CD4-positive, alpha-beta T cell treated with Interleukin-2 at 100 ng/mL for 4 hours (primary cell): ENCODE results near the gene OLFML1.
"Not testable (repeated sequence)": the region's sequence is repeated elsewhere in the genome, so short reads cannot be mapped to it uniquely, and the experiment has no call there.

Source experiments
- DNase-seq: peaks from one replicate; pipeline ENCODE4 v3.0.0-alpha.2; 2020; ENCODE audit warnings: low spot score

Gene OLFML1

DNA sequence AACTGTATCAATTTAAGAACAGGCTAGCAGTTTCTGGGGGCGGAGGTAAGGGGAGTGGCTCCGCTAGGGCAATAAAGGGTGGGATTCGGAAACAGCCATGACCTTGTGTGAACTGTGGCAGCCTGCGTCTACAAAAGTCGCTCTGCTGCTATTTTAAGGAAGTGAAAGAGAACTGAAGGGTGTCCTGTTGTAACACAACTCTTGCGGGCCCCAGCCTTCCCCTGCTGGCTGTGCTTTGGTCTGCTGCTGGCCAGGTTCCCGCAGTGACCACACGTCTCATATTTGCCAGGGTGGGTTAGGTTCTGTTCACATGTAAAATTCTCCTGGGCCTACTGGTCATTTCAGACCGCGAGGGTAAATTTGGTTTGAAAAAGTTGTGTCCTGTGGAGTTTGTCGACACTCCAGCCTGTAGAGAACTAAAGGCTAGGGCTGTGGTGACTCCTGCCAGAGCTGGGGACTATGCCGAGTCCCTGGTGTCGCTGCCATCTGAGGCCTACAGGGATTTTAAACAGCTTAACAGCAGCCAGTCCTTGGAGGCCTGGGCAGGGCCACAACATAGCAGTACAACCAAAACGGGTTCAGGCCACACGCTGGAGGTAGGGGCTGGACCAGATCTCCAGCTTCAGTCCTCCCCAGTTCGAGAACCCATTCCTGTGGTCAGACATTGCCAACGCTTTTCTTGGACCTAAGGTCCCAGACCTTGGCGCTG is 27.4 kb downstream of the OLFML1 start:
- DNase-seq, result peak; percentile 2

DNA sequence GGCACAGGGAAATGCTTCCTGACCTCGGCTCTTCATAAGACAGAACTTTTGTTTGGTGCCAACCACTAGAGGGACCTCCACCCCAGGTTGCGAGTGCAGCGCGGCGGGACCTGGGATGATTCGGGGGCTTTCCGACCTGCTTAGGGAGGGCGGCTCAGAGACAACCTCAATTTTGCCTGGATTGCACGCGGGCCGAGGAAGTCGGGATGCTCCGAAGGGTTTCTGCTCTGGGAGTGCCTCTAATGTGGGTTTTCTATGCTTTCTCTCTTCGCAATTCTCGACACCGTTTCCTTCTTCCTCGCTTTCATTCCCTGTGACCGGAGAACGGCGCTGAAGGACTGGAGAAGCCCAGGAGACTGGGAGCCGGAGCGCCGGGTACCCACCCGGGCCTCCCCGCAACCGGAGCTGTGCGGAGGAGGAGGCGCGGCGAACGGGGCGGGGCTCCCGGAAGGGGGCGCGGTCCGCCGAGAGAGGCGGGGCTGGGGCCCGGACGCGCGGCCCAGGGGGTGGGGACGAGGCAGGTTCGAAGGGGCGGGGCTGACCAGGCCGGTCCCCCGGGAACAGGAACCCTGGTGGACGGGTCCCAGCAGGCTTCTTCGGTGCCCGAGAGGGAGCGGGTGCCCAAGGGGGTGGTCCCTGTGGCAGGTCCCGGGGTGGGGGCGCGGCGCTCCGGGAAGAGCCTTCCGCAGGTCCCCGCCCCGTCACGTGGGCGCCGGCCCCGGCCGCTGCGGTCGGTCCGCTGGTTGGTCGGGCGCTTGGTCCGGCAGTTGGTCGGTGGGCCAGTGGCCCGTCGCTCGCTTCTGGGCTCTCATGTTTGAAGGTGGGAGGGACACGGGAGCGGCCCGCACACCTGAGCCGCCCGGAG is 28.2 kb downstream of the OLFML1 start, which contains the start of gene PPFIBP2:
TSS of gene PPFIBP2 (plus strand) at position 766 of the 865 bp plus-strand sequence. CDS start 35,477 bp downstream, outside the sequence.
- DNase-seq, result peak; percentile 78

DNA sequence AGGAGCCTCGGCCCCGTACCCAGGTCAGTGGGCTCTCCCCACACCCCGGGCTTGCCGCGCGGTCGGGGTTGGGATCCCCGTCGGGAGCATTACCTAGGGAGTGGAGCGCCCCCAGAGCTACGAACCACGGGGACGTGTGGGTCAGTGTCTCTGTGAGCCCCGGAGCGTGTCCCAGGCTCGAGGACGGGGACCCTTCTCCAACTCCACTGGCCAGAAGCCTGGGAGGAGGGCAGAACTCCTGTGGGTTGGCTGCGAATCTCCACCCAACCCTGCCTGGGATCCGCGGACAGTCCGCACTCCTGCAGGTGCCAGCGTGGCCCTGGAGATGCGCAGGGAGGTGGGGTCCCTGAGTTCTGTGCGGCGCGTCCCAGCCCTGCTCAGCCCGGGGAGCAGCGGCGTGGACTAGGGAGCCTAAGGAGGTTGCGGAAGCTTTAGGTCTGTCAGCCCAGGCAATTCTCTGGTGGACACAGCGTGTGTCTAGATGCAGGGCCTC is 28.8 kb downstream of the OLFML1 start:
- no peak for DNase-seq

DNA sequence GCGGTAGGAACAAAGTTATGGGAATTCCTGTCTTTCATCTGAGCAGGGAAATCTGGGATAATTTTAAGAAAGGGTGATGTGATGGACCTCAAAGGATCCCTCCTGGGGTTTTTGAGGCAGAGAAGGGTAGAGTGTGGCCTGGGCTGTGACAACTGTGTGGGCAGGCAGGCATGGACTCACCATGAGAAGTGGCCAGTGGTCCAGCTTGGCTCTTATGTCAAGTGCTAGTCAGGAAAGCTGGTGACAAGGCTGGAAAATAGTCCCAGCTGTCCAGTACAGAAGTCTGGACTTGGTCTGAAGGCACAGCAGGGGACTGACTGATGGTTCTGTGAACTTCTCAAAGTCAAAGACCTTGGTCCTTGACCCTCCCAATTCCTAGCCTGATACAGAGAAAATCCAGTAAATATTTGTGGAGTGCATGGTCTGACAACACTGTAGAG is 30.2 kb downstream of the OLFML1 start:
- DNase-seq, result no peak

DNA sequence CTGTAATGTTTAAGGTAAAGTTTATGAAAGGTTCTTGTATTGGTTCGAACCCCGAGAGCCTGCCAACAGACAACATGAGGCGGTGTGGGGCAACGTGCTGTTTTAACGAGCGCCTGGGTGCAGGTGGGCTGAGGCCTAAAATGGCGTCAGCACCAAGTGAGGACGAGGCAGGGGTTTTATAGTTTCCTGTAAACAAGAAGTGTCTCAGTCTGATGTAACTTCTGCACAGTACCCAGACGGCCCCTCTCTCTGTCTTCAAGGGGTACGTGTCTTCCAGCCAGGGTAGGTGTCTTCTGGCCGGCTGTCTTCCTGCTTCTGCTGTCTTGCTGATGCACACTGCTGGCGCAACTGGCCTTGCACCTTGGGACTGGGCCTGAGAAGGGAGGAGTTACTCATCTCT is 31.2 kb downstream of the OLFML1 start:
- no peak for DNase-seq

DNA sequence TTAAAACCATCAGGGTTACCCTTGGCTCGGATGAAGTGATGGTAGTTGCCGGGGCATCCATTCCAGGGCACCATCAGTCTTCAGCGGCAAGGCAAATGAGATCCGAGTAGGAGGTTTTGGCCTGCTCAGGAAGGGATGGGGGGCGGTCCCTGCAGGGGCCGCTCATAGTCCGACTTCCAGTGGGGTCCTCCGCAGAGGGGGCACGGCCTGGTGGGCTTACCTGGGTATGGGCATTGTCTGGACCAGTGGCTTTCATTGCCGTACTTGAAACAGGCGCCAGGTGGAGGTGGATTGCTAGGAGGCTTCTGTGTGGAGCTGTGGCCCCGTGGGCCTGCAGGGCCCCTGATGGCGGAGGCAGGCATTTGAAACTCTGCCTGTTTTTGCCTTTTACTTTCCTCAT is 32.4 kb downstream of the OLFML1 start:
- not testable (repeated sequence) for DNase-seq

DNA sequence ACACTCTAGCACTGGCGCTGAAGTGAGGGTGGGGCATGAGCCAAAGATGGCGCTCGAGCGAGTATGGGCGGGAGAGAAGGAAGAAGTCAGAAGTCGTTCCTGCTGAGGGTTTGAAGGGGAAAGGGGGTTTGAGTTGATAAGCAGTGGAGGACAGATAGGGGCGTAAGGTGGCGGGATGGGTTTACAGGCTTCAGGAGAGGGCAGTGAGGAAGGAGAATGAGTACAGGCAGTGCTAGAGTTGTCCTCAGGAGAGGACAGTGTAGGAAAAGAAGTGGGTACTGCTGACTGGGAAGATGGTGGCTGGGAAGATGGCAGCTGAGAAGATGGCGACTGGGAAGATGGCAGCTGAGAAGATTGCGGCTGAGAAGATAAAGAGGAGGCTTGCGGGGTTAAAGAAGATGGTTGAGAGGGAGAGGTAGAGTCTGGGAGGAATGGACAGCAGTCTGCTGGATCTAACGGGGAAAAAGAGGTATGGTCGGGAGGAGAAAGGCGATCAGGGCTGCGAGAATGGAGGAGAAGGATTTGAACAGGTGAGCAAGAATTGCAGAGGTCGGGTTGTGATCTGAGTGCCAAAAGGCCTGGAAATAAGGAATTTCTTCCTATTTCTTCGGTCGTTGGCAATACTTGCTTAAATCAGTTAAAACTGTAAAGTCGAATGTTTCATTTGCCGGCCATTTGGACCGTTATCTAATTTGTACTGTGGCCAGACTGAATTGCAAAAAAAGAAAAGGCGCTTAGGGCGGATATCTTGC is 33.7 kb downstream of the OLFML1 start:
- no peak for DNase-seq

DNA sequence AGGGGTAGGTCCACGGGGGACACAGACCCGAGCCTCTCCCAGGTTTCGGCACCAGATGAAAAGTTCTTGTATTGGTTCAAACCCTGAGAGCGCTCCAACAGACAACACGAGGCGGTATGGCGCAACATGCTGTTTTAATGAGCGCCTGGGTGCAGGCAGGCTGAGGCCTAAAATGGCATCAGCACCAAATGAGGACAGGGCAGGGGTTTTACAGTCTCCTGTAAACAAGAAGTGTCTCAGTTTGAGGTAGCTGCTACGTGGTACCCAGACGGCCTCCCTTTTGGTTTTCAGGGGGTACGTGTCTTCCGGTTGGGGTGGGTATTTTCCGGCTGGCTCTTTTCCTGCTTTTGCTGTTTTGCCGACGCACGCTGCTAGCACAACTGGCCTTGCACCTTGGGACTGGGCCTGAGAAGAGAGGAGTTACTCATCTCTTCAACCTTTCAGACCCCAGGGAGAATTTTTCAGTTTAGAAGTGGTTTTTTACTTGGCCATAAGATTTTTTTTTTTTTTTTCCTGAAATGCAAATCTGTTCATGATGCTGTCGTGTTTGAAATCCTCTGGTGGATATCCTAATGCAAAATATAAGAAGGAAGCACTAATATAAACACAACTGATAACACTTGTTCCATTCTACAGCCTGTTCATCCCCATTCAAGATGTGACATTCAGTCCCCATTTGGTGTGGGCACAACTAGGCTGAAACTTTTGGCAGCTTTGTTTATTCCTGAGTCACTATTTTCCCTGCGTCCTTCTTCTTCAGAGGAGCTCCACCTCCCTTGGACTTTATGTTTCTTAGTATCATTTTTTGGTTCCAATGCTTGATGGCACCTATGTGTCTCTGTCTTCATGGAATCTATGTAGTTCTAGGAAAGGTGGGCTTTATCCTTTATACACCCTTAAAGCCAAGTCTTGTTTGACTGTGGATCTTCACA is 35.0 kb downstream of the OLFML1 start:
- DNase-seq, result no peak

DNA sequence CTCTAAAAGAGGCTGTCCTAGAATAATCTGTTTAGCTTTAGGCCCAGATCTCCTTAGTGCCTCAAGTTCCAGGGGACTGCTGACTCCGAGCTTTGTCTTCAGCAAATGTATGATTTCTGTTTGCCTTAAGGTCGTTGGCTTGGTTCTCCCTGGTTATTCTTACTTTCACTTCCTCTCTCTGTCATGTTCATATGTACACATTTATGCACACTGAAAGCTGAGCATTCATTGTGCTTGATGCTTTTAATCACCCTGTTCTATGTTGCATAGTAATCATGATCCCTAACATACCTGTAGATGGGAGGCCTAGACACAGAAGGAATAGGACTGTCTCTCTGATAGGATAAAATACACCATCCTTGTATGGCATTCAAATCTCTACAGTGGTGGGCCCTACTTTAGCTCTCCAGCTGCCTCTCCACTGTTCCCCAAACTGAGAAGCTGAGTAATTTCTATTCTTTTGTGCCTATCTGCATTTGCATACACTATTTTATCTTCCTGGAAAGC is 35.7 kb downstream of the OLFML1 start:
- DNase-seq, result no peak

DNA sequence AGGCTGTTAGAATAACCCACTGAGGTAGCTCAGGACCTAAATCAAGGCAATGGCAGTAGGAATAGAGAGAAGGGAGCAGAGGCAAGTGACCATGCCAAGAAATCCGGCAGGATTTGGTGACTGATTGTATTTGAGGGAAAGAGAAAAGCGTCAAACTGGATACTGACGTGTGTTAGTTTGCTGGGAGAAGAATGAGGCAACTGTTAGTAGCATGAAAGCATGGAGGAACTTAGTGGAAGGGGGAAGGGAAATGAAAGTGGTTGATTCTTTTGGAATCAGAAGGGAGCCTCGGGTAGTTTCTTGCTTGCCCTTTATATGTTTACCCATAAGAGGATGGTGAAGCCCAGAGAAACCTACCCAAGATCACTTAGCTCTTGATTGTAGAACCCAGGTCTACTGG is 36.8 kb downstream of the OLFML1 start:
- no peak for DNase-seq

DNA sequence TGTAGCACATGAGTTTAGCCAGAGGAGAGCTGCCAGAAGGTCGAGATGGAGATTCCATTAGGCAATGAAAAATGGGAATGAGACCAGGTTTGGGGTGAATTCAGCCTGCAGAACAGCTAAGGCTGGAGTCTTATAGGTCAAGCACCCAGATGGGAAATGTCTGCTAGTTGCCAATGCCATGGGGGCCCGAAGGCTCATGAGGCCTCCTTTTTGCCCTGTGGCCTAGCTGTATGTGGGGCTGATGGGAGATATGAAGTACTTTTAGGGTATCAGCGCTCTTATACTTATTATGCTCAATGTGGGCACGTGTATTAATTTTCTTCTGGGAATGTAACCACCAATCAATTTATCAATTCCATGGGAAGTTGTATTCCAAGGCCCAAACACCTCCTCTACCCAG is 37.2 kb downstream of the OLFML1 start:
- DNase-seq, result no peak

DNA sequence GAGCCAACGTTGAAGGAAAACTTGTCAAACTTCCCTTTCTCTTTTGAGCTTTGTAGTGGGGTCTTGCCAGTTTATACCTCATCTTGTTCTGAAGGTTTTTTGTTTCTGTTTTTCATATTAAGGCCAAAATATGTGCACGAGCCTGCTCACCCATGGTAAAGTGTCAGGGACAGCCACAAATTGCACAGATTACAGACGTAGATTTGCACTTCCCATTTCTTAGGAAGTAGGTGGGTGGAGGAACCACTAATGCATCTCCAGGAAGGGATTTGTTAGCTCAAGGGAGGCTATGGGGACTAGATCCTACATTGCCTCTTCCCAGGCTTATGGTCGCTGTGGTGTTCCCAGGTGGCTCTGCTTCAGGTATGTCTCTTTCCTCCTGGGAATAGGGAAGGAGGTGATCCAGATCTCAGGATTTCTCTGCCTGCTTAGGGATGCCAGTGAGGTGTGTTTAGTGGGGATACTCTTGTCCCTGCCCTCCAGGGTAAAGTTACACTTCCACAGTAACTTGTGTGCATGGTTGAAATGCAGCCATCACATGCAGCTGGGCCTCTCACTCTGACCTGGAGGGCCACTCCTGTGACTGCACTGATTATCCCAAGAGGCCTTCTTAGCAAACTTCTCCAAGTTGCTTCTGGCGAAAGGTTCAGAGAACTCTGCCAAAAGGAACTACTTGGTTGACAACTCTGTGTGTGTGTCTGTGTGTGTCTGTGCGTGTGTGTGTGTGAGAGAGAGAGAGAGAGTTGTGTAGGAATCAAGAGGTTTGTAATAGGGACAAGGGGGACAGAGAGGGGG is 38.3 kb downstream of the OLFML1 start:
- no peak for DNase-seq

DNA sequence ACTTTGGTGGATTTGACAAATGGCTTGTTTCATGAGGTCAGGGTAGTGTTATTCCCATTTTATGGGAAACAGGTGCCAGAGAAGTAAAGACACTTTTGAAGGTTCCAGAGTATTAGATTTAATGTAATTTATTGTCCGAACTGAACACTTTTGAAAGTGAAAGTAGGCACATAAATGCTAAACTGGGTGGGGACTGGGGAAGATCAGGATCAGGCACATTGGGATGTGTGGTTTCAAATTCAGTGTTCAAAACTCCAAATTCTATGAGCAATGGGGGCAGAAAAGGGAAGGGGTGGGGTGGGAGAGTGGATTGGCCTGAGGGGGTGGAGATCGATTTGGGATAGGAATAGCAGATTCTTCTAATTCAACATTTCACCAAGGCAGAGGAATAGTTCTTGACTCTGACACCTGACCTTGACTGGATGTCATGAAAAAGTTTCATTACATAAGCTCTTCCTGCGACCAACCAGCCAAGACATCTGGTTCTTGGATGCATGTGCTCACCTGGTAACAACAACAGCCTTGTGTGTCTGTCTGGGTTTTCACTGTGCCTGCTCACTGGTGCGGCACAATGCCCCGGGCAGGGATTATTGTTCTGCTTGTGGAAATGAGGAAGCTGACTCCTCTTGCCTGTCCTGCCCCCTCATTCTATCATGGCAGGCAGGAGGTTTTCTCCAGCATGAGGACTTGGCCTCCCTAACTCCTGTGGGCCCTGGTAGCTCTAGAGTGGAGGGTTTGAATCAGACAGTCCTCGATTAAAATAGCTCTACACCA is 39.3 kb downstream of the OLFML1 start:
- DNase-seq, result no peak

DNA sequence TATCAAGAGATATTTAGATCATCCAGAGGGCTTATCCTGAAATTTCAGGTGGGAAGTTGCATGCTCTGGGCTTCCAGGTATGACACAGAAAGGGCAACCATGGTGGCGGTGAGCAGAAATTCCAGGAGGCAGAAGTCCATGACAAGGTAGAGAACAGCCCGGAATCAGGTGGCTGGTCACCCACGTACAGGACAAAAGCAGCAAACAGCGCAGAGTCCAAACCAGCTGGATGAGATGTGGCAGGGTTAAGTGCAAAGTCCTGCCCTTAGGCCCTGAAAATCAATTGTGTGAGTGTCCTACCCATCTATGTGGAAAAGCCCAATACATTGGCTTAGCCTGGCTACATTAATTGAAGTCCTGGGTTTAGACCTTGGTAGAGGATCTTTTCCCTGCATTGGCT is 40.1 kb downstream of the OLFML1 start:
- DNase-seq, result no peak

DNA sequence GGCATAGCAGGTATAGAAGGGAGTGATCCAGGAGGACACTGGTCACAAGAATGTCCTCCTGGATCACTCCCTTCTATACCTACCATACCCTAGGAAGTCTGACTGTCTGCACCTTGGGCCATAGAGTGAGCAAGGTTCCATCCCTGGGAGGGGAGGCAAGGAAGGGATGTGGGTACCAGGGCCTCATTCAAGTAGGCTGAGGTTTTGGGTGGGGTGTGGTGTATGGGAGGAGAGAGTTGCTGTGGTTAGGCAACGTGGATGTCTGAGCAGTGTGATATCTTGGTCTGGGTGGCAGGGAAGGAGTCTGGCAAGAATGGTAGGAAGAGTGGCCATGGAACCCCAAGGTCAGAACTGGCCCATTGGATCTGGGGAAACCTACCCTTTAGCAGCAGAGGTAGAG is 41.7 kb downstream of the OLFML1 start:
- DNase-seq, result peak; percentile 47

DNA sequence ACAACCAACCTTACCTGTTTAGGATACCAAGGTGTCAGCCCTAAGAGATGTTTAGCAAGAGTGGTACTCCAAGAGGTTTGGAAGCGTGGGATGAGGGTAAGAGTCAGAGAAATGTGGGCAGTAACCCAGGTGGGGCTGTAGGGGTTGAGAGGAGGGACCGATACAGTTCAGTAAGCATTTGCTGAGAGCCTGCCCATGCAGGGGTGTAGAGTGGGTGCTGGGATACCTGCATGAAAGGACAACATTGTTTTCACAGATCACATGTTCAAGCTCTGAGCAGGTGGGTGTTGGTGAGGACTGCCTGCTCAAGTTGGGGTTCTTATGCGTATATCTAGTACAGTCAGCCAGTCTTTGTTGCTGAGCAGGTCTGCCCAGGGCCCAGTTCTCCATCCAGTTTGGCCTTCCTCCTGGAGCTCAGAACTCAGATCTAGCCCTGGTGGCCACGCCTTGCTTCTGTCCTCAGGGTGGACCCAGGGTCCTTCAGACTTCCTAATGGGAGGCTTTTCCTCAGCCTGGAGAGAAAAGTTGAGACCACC is 43.3 kb downstream of the OLFML1 start:
- no peak for DNase-seq

DNA sequence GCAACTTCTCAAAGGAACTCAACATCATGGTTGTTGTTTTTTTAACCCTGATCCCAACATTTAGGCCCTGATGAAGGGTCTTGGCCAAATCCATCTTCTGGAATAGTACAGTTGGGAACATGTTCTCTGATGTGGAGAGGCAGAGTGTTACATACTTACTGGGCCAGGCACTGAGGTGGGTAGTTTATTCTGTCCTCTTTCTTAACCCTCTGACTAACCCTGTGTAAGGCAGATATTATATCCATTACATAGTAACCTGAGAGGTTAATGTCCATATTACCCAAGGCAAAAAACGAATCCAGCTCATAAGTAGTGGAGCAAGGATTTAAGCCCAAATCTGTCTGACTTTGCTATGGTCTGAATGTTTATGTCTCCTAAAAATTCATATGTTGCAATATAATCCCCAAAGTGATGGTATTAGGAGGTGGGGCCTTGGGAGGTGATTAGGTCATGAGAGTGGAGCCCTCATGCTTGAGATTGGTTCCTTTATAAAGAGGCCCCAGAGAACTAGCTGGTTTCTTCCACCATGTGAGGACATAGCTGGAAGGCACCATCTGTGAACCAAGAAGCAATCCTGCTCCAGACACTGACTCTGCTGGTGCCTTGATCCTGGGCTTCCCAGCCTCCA is 44.8 kb downstream of the OLFML1 start:
- no peak for DNase-seq

DNA sequence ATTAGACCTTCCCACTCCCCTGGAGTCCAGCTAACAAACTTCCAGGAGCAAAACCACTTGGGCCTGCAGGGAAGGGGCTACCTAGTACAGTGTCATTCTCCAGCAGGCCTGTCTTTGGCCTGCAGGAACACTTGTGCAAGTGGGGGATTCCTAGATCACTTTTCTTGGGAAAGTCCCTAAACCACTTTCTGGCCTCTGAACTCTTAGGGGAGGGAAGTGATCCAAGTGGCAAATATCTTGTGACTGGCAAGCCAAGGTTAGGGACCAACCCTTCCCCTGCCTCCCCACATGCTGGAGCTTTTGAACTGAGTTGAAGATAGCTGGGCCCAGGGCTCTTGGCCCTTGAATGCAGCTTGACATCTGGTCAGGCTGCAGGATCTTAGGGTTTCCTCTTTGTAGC is 45.7 kb downstream of the OLFML1 start:
- no peak for DNase-seq
